Parathyroid adenoma (tissue), 2 donors: ENCODE results near the gene GSTT2B.
"Not testable (repeated sequence)": the region's sequence is repeated elsewhere in the genome, so short reads cannot be mapped to it uniquely, and the experiment has no call there.

Experiments
- H2AFZ ChIP-seq: fragments of 300-600 bp; sonication (generic); one replicate; pipeline ENCODE4 v1.7.0; 2017; ENCODE audit warnings: antibody characterized with exemption, mild to moderate bottlenecking
- H3K27ac ChIP-seq: fragments of 300-600 bp; sonication (generic); one replicate; pipeline ENCODE4 v1.7.0; 2017
- H3K27me3 ChIP-seq: fragments of 300-600 bp; sonication (generic); one replicate; pipeline ENCODE4 v1.7.0; 2017; ENCODE audit warnings: low read length; ENCODE audit not compliant: control insufficient read depth, insufficient read depth
- H3K36me3 ChIP-seq: fragments of 300-600 bp; sonication (generic); one replicate; pipeline ENCODE4 v1.7.0; 2017; ENCODE audit warnings: low read length; ENCODE audit not compliant: control insufficient read depth, insufficient read depth
- H3K4me1 ChIP-seq: fragments of 300-600 bp; sonication (generic); one replicate; pipeline ENCODE4 v1.7.0; 2017; ENCODE audit warnings: control low read depth
- H3K4me2 ChIP-seq: fragments of 300-600 bp; sonication (generic); one replicate; pipeline ENCODE4 v1.7.0; 2017; ENCODE audit warnings: low read length
- H3K4me3 ChIP-seq: fragments of 300-600 bp; sonication (generic); one replicate; pipeline ENCODE4 v1.7.0; 2017; ENCODE audit warnings: low read depth, low read length
- H3K79me2 ChIP-seq: fragments of 300-600 bp; sonication (generic); one replicate; pipeline ENCODE4 v1.7.0; 2017; ENCODE audit warnings: control low read depth
- H3K9ac ChIP-seq: fragments of 300-600 bp; sonication (generic); one replicate; pipeline ENCODE4 v1.7.0; 2017; ENCODE audit warnings: mild to moderate bottlenecking
- H3K9me3 ChIP-seq: fragments of 300-600 bp; sonication (generic); one replicate; pipeline ENCODE4 v1.7.0; 2017; ENCODE audit warnings: low read length; ENCODE audit not compliant: control insufficient read depth
- CTCF ChIP-seq: fragments of 300-600 bp; sonication (generic); IDR thresholded peaks from one replicate; pipeline ENCODE4 v1.7.0; 2017; ENCODE audit warnings: antibody characterized with exemption, mild to moderate bottlenecking
- donor health status: primary hyperparathyroidism.

Gene GSTT2B

DNA sequence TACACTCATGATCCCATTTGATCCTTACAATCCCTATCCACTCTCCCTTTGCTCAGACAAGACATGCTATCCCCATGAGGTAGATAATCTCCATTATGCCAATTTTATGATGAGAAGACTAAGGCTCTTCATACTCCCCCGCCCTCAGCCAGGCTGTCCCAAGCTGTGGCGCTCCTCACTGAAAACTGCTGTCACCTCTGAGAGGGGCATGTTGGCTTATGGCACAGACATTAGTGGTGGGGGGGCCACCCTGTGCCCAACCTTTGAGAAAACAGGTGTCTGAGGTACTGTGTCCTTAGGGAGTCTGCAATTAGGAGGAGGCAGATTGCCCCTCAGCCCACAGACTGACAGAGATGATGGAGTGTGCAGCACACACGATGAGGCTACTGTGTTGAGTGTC lies 8.1 kb upstream of the GSTT2B start:
- peaks cover 4% of the 10 kb centered on the region for H3K79me2 ChIP-seq
- no peaks in the 10 kb centered on the region for H3K27me3 ChIP-seq
- H3K9ac ChIP-seq, result no peak overlapping the region
- H3K4me2 ChIP-seq, result no peak overlapping the region
- no peak for TF ChIP-seq CTCF
- no peak overlapping the region for H2AFZ ChIP-seq
- H3K36me3 ChIP-seq, result no peaks in the 10 kb centered on the region
- no peaks in the 10 kb centered on the region for H3K4me1 ChIP-seq
- H3K4me3 ChIP-seq, result no peak overlapping the region
- H3K9me3 ChIP-seq, result no peaks in the 10 kb centered on the region
- H3K27ac ChIP-seq, result no peak overlapping the region

GRCh38 chr22:23966568-23966967 lies 5.6 kb upstream of the GSTT2B start, which contains the start of gene DDTL:
Gene DDTL (plus strand): TSS chr22:23966888. CDS start chr22:23966915, 27 bp downstream.
- H3K4me1 ChIP-seq, H3K27ac ChIP-seq, H2AFZ ChIP-seq, H3K9me3 ChIP-seq, H3K4me3 ChIP-seq, H3K36me3 ChIP-seq, H3K4me2 ChIP-seq, H3K9ac ChIP-seq, H3K79me2 ChIP-seq, H3K27me3 ChIP-seq: not testable (repeated sequence)

- H3K27ac ChIP-seq, H3K27me3 ChIP-seq, H3K4me3 ChIP-seq, H3K9ac ChIP-seq, H3K36me3 ChIP-seq, H2AFZ ChIP-seq, H3K9me3 ChIP-seq, H3K79me2 ChIP-seq, H3K4me1 ChIP-seq, H3K4me2 ChIP-seq: not testable (repeated sequence)
Measured at GRCh38 chr22:23966094-23966493, 5.1 kb upstream of the GSTT2B start.

GRCh38 chr22:23956301-23956900 lies 4.6 kb downstream of the GSTT2B start:
- H2AFZ ChIP-seq, H3K36me3 ChIP-seq, H3K9me3 ChIP-seq, H3K4me2 ChIP-seq, H3K27ac ChIP-seq, H3K4me3 ChIP-seq, H3K9ac ChIP-seq, H3K27me3 ChIP-seq, H3K79me2 ChIP-seq, H3K4me1 ChIP-seq: not testable (repeated sequence)
- TF ChIP-seq CTCF, result peak; percentile 65

DNA sequence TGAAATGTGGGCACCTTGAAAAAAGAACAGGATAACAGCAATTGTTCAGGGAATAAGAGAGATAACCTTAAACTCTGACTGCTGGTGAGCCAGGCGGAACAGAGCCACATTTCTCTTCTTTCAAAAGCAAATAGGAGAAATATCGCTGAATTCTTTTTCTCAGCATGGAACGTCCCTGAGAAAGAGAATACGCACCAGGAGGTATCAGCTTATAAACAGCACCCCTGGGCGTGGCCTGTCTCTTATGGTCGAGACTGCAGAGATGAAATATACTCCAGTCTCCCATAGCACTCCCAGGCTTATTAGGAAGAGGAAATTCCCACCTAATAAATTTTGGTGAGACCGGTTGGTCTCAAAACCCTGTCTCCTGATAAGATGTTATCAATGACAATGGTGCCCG lies 5.1 kb downstream of the GSTT2B start:
- H3K9ac ChIP-seq, H3K9me3 ChIP-seq, H3K4me1 ChIP-seq, H3K27ac ChIP-seq, H3K27me3 ChIP-seq, H3K4me3 ChIP-seq, H3K4me2 ChIP-seq, H3K36me3 ChIP-seq, H3K79me2 ChIP-seq, H2AFZ ChIP-seq: not testable (repeated sequence)

DNA sequence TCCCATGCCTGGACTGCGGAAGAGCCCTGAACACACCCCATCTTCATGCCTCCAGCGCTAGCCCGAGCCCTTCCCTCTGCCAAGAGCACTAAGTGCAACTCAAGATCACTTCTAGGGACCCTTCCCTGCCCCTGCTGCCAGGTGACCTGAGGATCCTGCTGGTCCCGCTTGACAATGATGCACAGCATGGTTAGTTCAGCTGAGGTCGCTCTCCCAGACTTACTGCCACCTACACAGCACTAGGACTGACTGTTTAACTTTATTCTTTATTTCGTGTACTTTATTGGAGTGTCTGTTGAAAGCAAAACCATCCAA lies 6.0 kb downstream of the GSTT2B start:
- not testable (repeated sequence) for H2AFZ ChIP-seq, H3K9me3 ChIP-seq, H3K27ac ChIP-seq, H3K79me2 ChIP-seq, H3K4me3 ChIP-seq, H3K4me2 ChIP-seq, H3K9ac ChIP-seq, H3K4me1 ChIP-seq, H3K27me3 ChIP-seq, H3K36me3 ChIP-seq

DNA sequence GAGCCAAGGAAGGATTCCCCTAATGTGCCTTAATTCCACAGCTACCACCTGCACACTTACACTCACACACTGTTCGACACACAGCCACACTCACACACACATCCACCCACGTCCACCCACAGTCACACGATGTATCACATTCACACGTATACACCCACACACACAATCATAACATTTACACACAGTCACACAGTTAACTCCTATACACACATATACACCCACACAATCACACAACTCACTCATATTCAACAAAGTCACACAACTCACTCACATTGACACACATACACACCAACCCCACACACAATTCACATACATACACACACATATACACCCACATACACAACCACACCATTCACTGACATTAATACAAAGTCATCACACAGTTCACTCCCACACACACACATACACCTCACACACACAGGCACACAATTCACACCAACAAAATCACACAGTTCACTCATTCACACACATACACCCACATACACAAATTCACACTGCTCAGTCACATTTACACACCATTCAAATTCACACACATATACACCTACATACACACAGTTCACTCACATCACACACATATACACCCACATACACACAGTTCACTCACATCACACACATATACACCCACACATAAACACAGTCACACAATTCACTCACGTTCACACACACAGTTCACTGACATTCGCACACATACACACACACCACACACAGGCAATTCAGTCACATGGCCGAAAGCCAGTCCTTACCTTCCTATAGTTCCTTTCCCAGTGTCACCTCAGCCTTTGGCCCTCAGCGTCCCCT lies 6.6 kb downstream of the GSTT2B start:
- not testable (repeated sequence) for H3K9ac ChIP-seq, H3K79me2 ChIP-seq, H3K4me2 ChIP-seq, H3K9me3 ChIP-seq, H3K27ac ChIP-seq, H3K4me3 ChIP-seq, H3K27me3 ChIP-seq, H3K4me1 ChIP-seq, H2AFZ ChIP-seq, H3K36me3 ChIP-seq

GRCh38 chr22:23953485-23953884 lies 7.5 kb downstream of the GSTT2B start:
- not testable (repeated sequence) for H3K9ac ChIP-seq, H3K36me3 ChIP-seq, H3K4me3 ChIP-seq, H3K9me3 ChIP-seq, H3K4me1 ChIP-seq, H3K79me2 ChIP-seq, H2AFZ ChIP-seq, H3K27me3 ChIP-seq, H3K27ac ChIP-seq, H3K4me2 ChIP-seq

- not testable (repeated sequence) for H3K27me3 ChIP-seq, H3K79me2 ChIP-seq, H2AFZ ChIP-seq, H3K36me3 ChIP-seq, H3K4me1 ChIP-seq, H3K4me2 ChIP-seq, H3K9ac ChIP-seq, H3K9me3 ChIP-seq, H3K27ac ChIP-seq, H3K4me3 ChIP-seq
Measured at GRCh38 chr22:23952794-23953405, 8.1 kb downstream of the GSTT2B start.
